ENCODE measurements around the gene PTGDR. TPM values are rescaled to one million over a fixed set of nuclear protein-coding genes. Genes with fewer than 3 reads are reported as not detected.

The PTGDR gene
- total RNA-seq, 2 experiments from 2014 or later = 0.25 to 0.38 TPM

- ChIA-PET POLR2A (interaction anchor here (0.7 kb wide), 1 partner anchor 11 kb away, joined by 3 read pairs; no protein-coding TSS in a partner anchor), CTCF (interaction anchor here (1.5 kb wide), 1 partner anchor 31 kb away, joined by 3 read pairs; no protein-coding TSS in a partner anchor)
- H3K4me3 Mint-ChIP-seq = peak overlapping the region; percentile 77
- peaks cover 16% of the 10 kb centered on the region for H3K36me3 Mint-ChIP-seq (ENCODE audit: low read depth)
- H3K27ac Mint-ChIP-seq = no peak overlapping the region
- DNase-seq = no peak
- no peaks in the 10 kb centered on the region for H3K9me3 Mint-ChIP-seq
- H3K4me1 Mint-ChIP-seq = peaks cover 47% of the 10 kb centered on the region
- H3K27me3 Mint-ChIP-seq = peaks cover 57% of the 10 kb centered on the region
These were observed 1.6 kb downstream of the PTGDR start for GRCh38 chr14:52269100-52269499.

- no peak overlapping the region for H3K4me3 Mint-ChIP-seq
- peaks cover 16% of the 10 kb centered on the region for H3K36me3 Mint-ChIP-seq (ENCODE audit: low read depth)
- H3K9me3 Mint-ChIP-seq = no peaks in the 10 kb centered on the region
- ChIA-PET POLR2A (no interaction called here), CTCF (interaction anchor here (1.2 to 1.5 kb wide), 2 partner anchors 30 to 201 kb away, joined by 3 read pairs; partner anchors contain the start of gene NID2)
- DNase-seq = no peak
- no peak overlapping the region for H3K27ac Mint-ChIP-seq
- peaks cover 43% of the 10 kb centered on the region for H3K4me1 Mint-ChIP-seq
- H3K27me3 Mint-ChIP-seq = peaks cover 56% of the 10 kb centered on the region
These were observed 2.5 kb downstream of the PTGDR start for GRCh38 chr14:52269982-52270381.

GRCh38 chr14:52271538-52271937, 4.0 kb downstream of the PTGDR start:
- Mint-ChIP-seq H3K9me3 (no peaks in the 10 kb centered on the region), H3K4me3 (no peak overlapping the region), H3K27me3 (peaks cover 55% of the 10 kb centered on the region), H3K36me3 (ENCODE audit: low read depth) (peaks cover 11% of the 10 kb centered on the region), H3K4me1 (peaks cover 30% of the 10 kb centered on the region), H3K27ac (no peak overlapping the region)
- ChIA-PET POLR2A (no interaction called here), CTCF (interaction anchor here (1.0 to 2.4 kb wide), 2 partner anchors 9 to 228 kb away, joined by 3 to 11 read pairs; no protein-coding TSS in a partner anchor)
- DNase-seq = no peak

GRCh38 chr14:52272375-52272774, 4.9 kb downstream of the PTGDR start:
- peaks cover 49% of the 10 kb centered on the region for H3K27me3 Mint-ChIP-seq
- H3K27ac Mint-ChIP-seq = no peak overlapping the region
- H3K4me3 Mint-ChIP-seq = no peak overlapping the region
- no peaks in the 10 kb centered on the region for H3K9me3 Mint-ChIP-seq
- ChIA-PET CTCF (interaction anchor here (1.0 to 2.4 kb wide), 3 partner anchors 10 to 279 kb away, joined by 3 to 11 read pairs (median 3); no protein-coding TSS in a partner anchor), POLR2A (no interaction called here)
- peaks cover 4% of the 10 kb centered on the region for H3K36me3 Mint-ChIP-seq (ENCODE audit: low read depth)
- H3K4me1 Mint-ChIP-seq = peaks cover 21% of the 10 kb centered on the region
- DNase-seq = peak; percentile 23

GRCh38 chr14:52275372-52275771, 7.9 kb downstream of the PTGDR start:
- CTCF ChIA-PET = no interaction called here
- H3K27me3 Mint-ChIP-seq = peaks cover 22% of the 10 kb centered on the region
- H3K36me3 Mint-ChIP-seq (ENCODE audit: low read depth) = no peaks in the 10 kb centered on the region
- DNase-seq = no peak
- H3K4me1 Mint-ChIP-seq = peaks cover 15% of the 10 kb centered on the region
- POLR2A ChIA-PET = no interaction called here
- H3K27ac Mint-ChIP-seq = no peak overlapping the region
- no peaks in the 10 kb centered on the region for H3K9me3 Mint-ChIP-seq
- no peak overlapping the region for H3K4me3 Mint-ChIP-seq

- CTCF ChIA-PET = no interaction called here
- DNase-seq = no peak
- POLR2A ChIA-PET = no interaction called here
- H3K27me3 Mint-ChIP-seq = peaks cover 14% of the 10 kb centered on the region
- no peak overlapping the region for H3K4me3 Mint-ChIP-seq
- H3K27ac Mint-ChIP-seq = no peak overlapping the region
- no peaks in the 10 kb centered on the region for H3K36me3 Mint-ChIP-seq (ENCODE audit: low read depth)
- H3K4me1 Mint-ChIP-seq = peaks cover 23% of the 10 kb centered on the region
- H3K9me3 Mint-ChIP-seq = no peaks in the 10 kb centered on the region
These were observed 10.1 kb downstream of the PTGDR start for GRCh38 chr14:52277552-52277951.

GRCh38 chr14:52279408-52279807, 11.9 kb downstream of the PTGDR start:
- Mint-ChIP-seq H3K9me3 (peaks cover 4% of the 10 kb centered on the region), H3K4me1 (peaks cover 26% of the 10 kb centered on the region), H3K27me3 (peaks cover 7% of the 10 kb centered on the region), H3K27ac (no peak overlapping the region), H3K4me3 (no peak overlapping the region), H3K36me3 (ENCODE audit: low read depth) (peaks cover 6% of the 10 kb centered on the region)
- ChIA-PET POLR2A (no interaction called here), CTCF (interaction anchor here (0.9 to 2.1 kb wide), 2 partner anchors 11 to 283 kb away, joined by 3 to 4 read pairs; no protein-coding TSS in a partner anchor)
- DNase-seq = no peak

- peaks cover 50% of the 10 kb centered on the region for H3K4me1 Mint-ChIP-seq
- peaks cover 6% of the 10 kb centered on the region for H3K36me3 Mint-ChIP-seq (ENCODE audit: low read depth)
- H3K4me3 Mint-ChIP-seq = no peak overlapping the region
- H3K27ac Mint-ChIP-seq = no peak overlapping the region
- ChIA-PET POLR2A (no interaction called here), CTCF (interaction anchor here (0.6 kb wide), 1 partner anchor 17 kb away, joined by 3 read pairs; no protein-coding TSS in a partner anchor)
- no peak for DNase-seq
- H3K9me3 Mint-ChIP-seq = peaks cover 6% of the 10 kb centered on the region
- H3K27me3 Mint-ChIP-seq = no peaks in the 10 kb centered on the region
These were observed 15.6 kb downstream of the PTGDR start for GRCh38 chr14:52283099-52283498.

GRCh38 chr14:52286661-52287649, 19.5 kb downstream of the PTGDR start:
- POLR2A ChIA-PET = interaction anchor here (0.7 kb wide), 2 partner anchors 181 to 455 kb away, joined by 3 to 4 read pairs; no protein-coding TSS in a partner anchor
- peak overlapping the region; percentile 74 for H3K27ac Mint-ChIP-seq
- peak overlapping the region; percentile 9 for H3K4me3 Mint-ChIP-seq
- DNase-seq = no peak
- H3K9me3 Mint-ChIP-seq = peaks cover 6% of the 10 kb centered on the region
- CTCF ChIA-PET = interaction anchor here (1.4 kb wide), 1 partner anchor 243 kb away, joined by 4 read pairs; no protein-coding TSS in a partner anchor
- peaks cover 39% of the 10 kb centered on the region for H3K4me1 Mint-ChIP-seq
- H3K36me3 Mint-ChIP-seq (ENCODE audit: low read depth) = peaks cover 9% of the 10 kb centered on the region
- peaks cover 2% of the 10 kb centered on the region for H3K27me3 Mint-ChIP-seq

- ChIA-PET CTCF (no interaction called here), POLR2A (no interaction called here)
- Mint-ChIP-seq H3K27me3 (peaks cover 5% of the 10 kb centered on the region), H3K4me3 (no peak overlapping the region), H3K36me3 (ENCODE audit: low read depth) (peaks cover 5% of the 10 kb centered on the region), H3K9me3 (no peaks in the 10 kb centered on the region), H3K27ac (no peak overlapping the region), H3K4me1 (peaks cover 25% of the 10 kb centered on the region)
- DNase-seq = no peak
These were observed 28.9 kb downstream of the PTGDR start for GRCh38 chr14:52296378-52296777.

GRCh38 chr14:52298795-52299194, 31.3 kb downstream of the PTGDR start:
- CTCF ChIA-PET = interaction anchor here (0.6 to 3.5 kb wide), 4 partner anchors 15 to 197 kb away, joined by 3 to 19 read pairs (median 10); partner anchors contain the start of gene PTGER2
- Mint-ChIP-seq H3K27me3 (peaks cover 6% of the 10 kb centered on the region), H3K36me3 (ENCODE audit: low read depth) (peaks cover 9% of the 10 kb centered on the region), H3K9me3 (no peaks in the 10 kb centered on the region), H3K4me3 (no peak overlapping the region), H3K27ac (no peak overlapping the region), H3K4me1 (peaks cover 37% of the 10 kb centered on the region)
- DNase-seq = no peak
- POLR2A ChIA-PET = no interaction called here

- Mint-ChIP-seq H3K36me3 (ENCODE audit: low read depth) (peaks cover 17% of the 10 kb centered on the region), H3K9me3 (no peaks in the 10 kb centered on the region), H3K4me1 (peaks cover 41% of the 10 kb centered on the region), H3K27me3 (peaks cover 12% of the 10 kb centered on the region), H3K4me3 (no peak overlapping the region), H3K27ac (no peak overlapping the region)
- CTCF ChIA-PET = interaction anchor here (0.7 to 3.5 kb wide), 24 partner anchors 10 to 1310 kb away, joined by 3 to 19 read pairs (median 4); partner anchors contain the start of genes GPR137C, PTGER2 and TXNDC16
- no peak for DNase-seq
- POLR2A ChIA-PET = interaction anchor here (1.0 to 2.3 kb wide), 9 partner anchors 11 to 254 kb away, joined by 3 to 12 read pairs (median 4); partner anchors contain the start of genes GPR137C, PTGER2 and TXNDC16
These were observed 32.3 kb downstream of the PTGDR start for GRCh38 chr14:52299692-52300278.
